Endothelial cell of umbilical vein (primary cell): ENCODE data around the gene RNF125. TPM values are rescaled to one million over a fixed set of nuclear protein-coding genes. Genes with fewer than 3 reads are reported as not detected.

Experiments used
- BruUV-seq: library from RNA; stranded (reverse); fragments of 400-500 nt; replicated peaks from 2 replicates; lab custom pipeline; 2021; lab: Mats Ljungman, UMichigan
- CTCF ChIA-PET: fragments of 300-600, 350-600 bp; sonication (Branson Sonifier 250); formaldehyde crosslinking; loops from one replicate; lab custom pipeline; 2021; ENCODE audit warnings: antibody characterized with exemption, inconsistent platforms; lab: Charles Lee
- POLR2A ChIA-PET: fragments of 300-600, 350-600 bp; sonication (Branson Sonifier 250); formaldehyde crosslinking; loops from one replicate; lab custom pipeline; 2021; ENCODE audit warnings: antibody characterized with exemption, inconsistent platforms; lab: Charles Lee
- DNase-seq: peaks from one replicate; pipeline ENCODE4 v3.0.0-alpha.2; 2011; ENCODE audit warnings: low read depth, low spot score
- FAIRE-seq: peaks from 2 replicates; lab custom pipeline; 2011; peaks lifted over from hg19 to GRCh38; lab: Jason Lieb, UNC
- H2AFZ ChIP-seq: 2 replicates; pipeline ENCODE4 v1.6.0; 2012; ENCODE audit warnings: low read depth, low read length, control low read depth, inconsistent platforms
- H3K27ac ChIP-seq: 2 replicates; pipeline ENCODE4 v1.5.1; 2011; ENCODE audit warnings: low read depth, mild to moderate bottlenecking, control low read depth, low read length, moderate library complexity; ENCODE audit not compliant: insufficient read depth
- H3K27me3 ChIP-seq, 2 experiments: 2 replicates each; pipeline versions ENCODE4 v1.6.0 to v1.6.1; 2011; ENCODE audit warnings: low read length in 2 of 2, mixed read lengths in 1 of 2; ENCODE audit not compliant: control insufficient read depth in 2 of 2, insufficient read depth in 2 of 2
- H3K36me3 ChIP-seq, 2 experiments: 2 replicates in 1 of 2; 3 replicates in 1 of 2; pipeline ENCODE4 v1.5.1; 2011; ENCODE audit warnings: low read length in 2 of 2, mild to moderate bottlenecking in 1 of 2, moderate library complexity in 1 of 2; ENCODE audit not compliant: control insufficient read depth in 2 of 2, insufficient read depth in 2 of 2; ENCODE audit errors: extremely low read depth in 1 of 2
- H3K4me1 ChIP-seq: 3 replicates; pipeline ENCODE4 v1.5.1; 2011; ENCODE audit warnings: mild to moderate bottlenecking, low read length; ENCODE audit not compliant: control insufficient read depth, insufficient read depth; ENCODE audit errors: extremely low read depth
- H3K4me2 ChIP-seq: 2 replicates; pipeline ENCODE4 v1.6.1; 2011; ENCODE audit warnings: low read length, control low read depth, mixed read lengths; ENCODE audit not compliant: insufficient read depth
- H3K4me3 ChIP-seq, 3 experiments: fragments of 200-600 bp in 1 of 3; sonication (generic), shearing (Covaris generic) in 1 of 3; replicated peaks in 1 of 3; 2 replicates each; pipeline ENCODE4 v1.5.1; 2011 to 2016; ENCODE audit warnings: control low read depth in 3 of 3, low read length in 3 of 3, mild to moderate bottlenecking in 2 of 3, inconsistent platforms in 1 of 3, low read depth in 1 of 3, moderate library complexity in 1 of 3; ENCODE audit not compliant: insufficient read depth in 1 of 3
- H3K79me2 ChIP-seq: 2 replicates; pipeline ENCODE4 v1.6.0; 2012; ENCODE audit warnings: low read length, inconsistent platforms; ENCODE audit not compliant: control insufficient read depth, insufficient read depth
- H3K9ac ChIP-seq: replicated peaks from 2 replicates; pipeline ENCODE3; 2011; ENCODE audit warnings: low read length, control low read depth; ENCODE audit not compliant: insufficient read depth; ENCODE audit errors: extremely low read depth
- H3K9me1 ChIP-seq: replicated peaks from 3 replicates; pipeline ENCODE4 v1.6.0; 2011; ENCODE audit warnings: mild to moderate bottlenecking, low read length; ENCODE audit not compliant: control insufficient read depth, insufficient read depth; ENCODE audit errors: extremely low read depth
- H3K9me3 ChIP-seq: replicated peaks from 2 replicates; pipeline ENCODE4 v1.5.1; 2012; ENCODE audit warnings: low read length, inconsistent platforms; ENCODE audit not compliant: control insufficient read depth, insufficient read depth
- H4K20me1 ChIP-seq: replicated peaks from 2 replicates; pipeline ENCODE3; 2011; ENCODE audit warnings: mild to moderate bottlenecking, low read length; ENCODE audit not compliant: control insufficient read depth, insufficient read depth; ENCODE audit errors: extremely low read depth
- CTCF ChIP-seq, 2 donors: IDR thresholded peaks; 1 replicate in 1 of 2; 2 replicates in 1 of 2; pipeline ENCODE4 v1.5.1; 2011; ENCODE audit warnings: low read length in 2 of 2, mild to moderate bottlenecking in 2 of 2, moderate library complexity in 2 of 2, control low read depth in 1 of 2, inconsistent platforms in 1 of 2, low read depth in 1 of 2; ENCODE audit not compliant: insufficient read depth in 1 of 2; ENCODE audit errors: extremely low read depth in 1 of 2
- EZH2 ChIP-seq: IDR thresholded peaks from 2 replicates; pipeline ENCODE4 v1.6.1; 2012; ENCODE audit warnings: borderline replicate concordance, low read depth, mild to moderate bottlenecking, moderate library complexity, low read length, inconsistent platforms; ENCODE audit not compliant: severe bottlenecking
- FOS ChIP-seq: IDR thresholded peaks from 2 replicates; pipeline ENCODE4 v1.6.1; 2011; ENCODE audit warnings: mild to moderate bottlenecking, low read length, moderate library complexity, borderline replicate concordance; ENCODE audit not compliant: insufficient read depth
- GATA2 ChIP-seq: IDR thresholded peaks from 2 replicates; pipeline ENCODE4 v1.7.0; 2011; ENCODE audit warnings: low read depth, mild to moderate bottlenecking, moderate library complexity, mixed read lengths, low read length; ENCODE audit not compliant: insufficient read length, insufficient read depth
- JUN ChIP-seq: IDR thresholded peaks from 2 replicates; pipeline ENCODE4 v1.6.1; 2011; ENCODE audit warnings: borderline replicate concordance, low read depth; ENCODE audit not compliant: insufficient read length, insufficient read depth
- MAX ChIP-seq: IDR thresholded peaks from 2 replicates; pipeline ENCODE4 v1.6.1; 2011; ENCODE audit not compliant: insufficient read depth, insufficient read length
- MYC ChIP-seq: IDR thresholded peaks from one replicate; pipeline ENCODE4 v1.6.1; 2011; ENCODE audit warnings: mild to moderate bottlenecking, low read depth, low read length
- POLR2A ChIP-seq: IDR thresholded peaks from 2 replicates; pipeline ENCODE4 v1.6.1; 2012; ENCODE audit warnings: low read depth, mild to moderate bottlenecking, control low read depth, low read length
- POLR2AphosphoS5 ChIP-seq: IDR thresholded peaks from 2 replicates; pipeline ENCODE4 v1.6.1; 2012; ENCODE audit warnings: low read depth, mild to moderate bottlenecking, control low read depth, low read length, moderate library complexity; ENCODE audit not compliant: insufficient read depth
- dilution Hi-C: fragments of 300-500 bp; cut with MboI; formaldehyde crosslinking; loops from one replicate; pipeline ENCODE4 v1.15.0; 2019; ENCODE audit warnings: low sequenced_read_pairs; ENCODE audit not compliant: extremely low pct_ligation_motif_present
- intact Hi-C: fragments of 100-400 bp; cut with micrococcal nuclease; formaldehyde crosslinking; loops from one replicate; pipeline ENCODE4 v1.10.0; 2022
- polyA plus RNA-seq, 4 experiments: library from polyadenylated mRNA; depleted of rRNA in 3 of 4; stranded (reverse) in 3 of 4; unstranded in 1 of 4; fragments of >200 nt; gene quantifications; 2 replicates each; pipeline versions ENCODE4 v1.2.1 to v1.2.3, GENCODE V29; 2011 to 2012; ENCODE audit warnings: missing spikeins in 1 of 4
- total RNA-seq: library from RNA; stranded (reverse); gene quantifications from 2 replicates; pipeline ENCODE4 v1.2.3, GENCODE V29; 2021

The RNF125 gene
- total and polyA plus RNA-seq, 2 donors (not counting 3 experiments of a cell fraction or from before 2014, with no cell fraction given), result 0.73 to 1.3 TPM

- no peak overlapping the region for H3K9ac ChIP-seq
- ChIA-PET POLR2A (no interaction called here), CTCF (no interaction called here)
- no peak overlapping the region for H3K4me2 ChIP-seq
- dilution Hi-C loops, result no loop called here
- no peak overlapping the region for H3K4me3 ChIP-seq
- DNase-seq (no peak), FAIRE-seq (no peak)
- no peaks in the 10 kb centered on the region for H3K79me2 ChIP-seq
- no peaks in the 10 kb centered on the region for H3K36me3 ChIP-seq
- no peaks in the 10 kb centered on the region for H4K20me1 ChIP-seq
- no TSS peak for BruUV-seq
- peaks cover 3% of the 10 kb centered on the region for H3K4me1 ChIP-seq
- no peaks in the 10 kb centered on the region for H3K9me3 ChIP-seq
- H3K9me1 ChIP-seq, result no peaks in the 10 kb centered on the region
- intact Hi-C loops, result no loop called here
- no peak overlapping the region for H2AFZ ChIP-seq
- no peak overlapping the region for H3K27ac ChIP-seq
- TF ChIP-seq EZH2 (no peak), GATA2 (no peak), JUN (no peak), POLR2A (no peak), FOS (no peak), CTCF (IDR thresholded peaks at IDR 0.05; ENCODE audit: extremely low read depth in 1 of 2, insufficient read depth in 1 of 2, low read depth in 1 of 2, low read length in 2 of 2) (no peak), MAX (no peak), MYC (no peak), POLR2AphosphoS5 (no peak)
- H3K27me3 ChIP-seq, result peaks cover 0 to 3% of the 10 kb centered on the region in 2 experiments
These were observed 37.8 kb upstream of the RNF125 start for GRCh38 chr18:31980863-31981262.
